ENCODE results near the gene RHBDD2.
A peak's percentile ranks its signal among the peaks of the same experiment; 100 is the strongest.
"Not testable (repeated sequence)": the region's sequence is repeated elsewhere in the genome, so short reads cannot be mapped to it uniquely, and the experiment has no call there.

Gene RHBDD2

GRCh38 chr7:75885036-75885435, 6.2 kb downstream of the RHBDD2 start:
- no peak for DNase-seq (ENCODE audit: low spot score)
- no peak overlapping the region for H3K27ac ChIP-seq
- no peak overlapping the region for H3K4me3 ChIP-seq
- TF ChIP-seq CTCF (IDR thresholded peaks at IDR 0.05), result no peak

GRCh38 chr7:75887669-75888369, 9.0 kb downstream of the RHBDD2 start:
- TF ChIP-seq CTCF (IDR thresholded peaks at IDR 0.05), result no peak
- no peak for DNase-seq (ENCODE audit: low spot score)
- no peak overlapping the region for H3K4me3 ChIP-seq
- H3K27ac ChIP-seq, result no peak overlapping the region

- DNase-seq (ENCODE audit: low spot score), result no peak
- Histone ChIP-seq H3K27ac (peak overlapping the region in 1 of 2 donors; percentile 1), H3K4me3 (no peak overlapping the region)
- TF ChIP-seq CTCF (IDR thresholded peaks at IDR 0.05), result no peak
Measured at GRCh38 chr7:75888464-75889222, 9.8 kb downstream of the RHBDD2 start.

- no peak for DNase-seq (ENCODE audit: low spot score)
- Histone ChIP-seq H3K27ac (no peak overlapping the region), H3K4me3 (no peak overlapping the region)
- TF ChIP-seq CTCF (IDR thresholded peaks at IDR 0.05), result no peak
Measured at GRCh38 chr7:75889223-75889825, 10.5 kb downstream of the RHBDD2 start.

- TF ChIP-seq CTCF (IDR thresholded peaks at IDR 0.05), result no peak
- Histone ChIP-seq H3K27ac (no peak overlapping the region), H3K4me3 (no peak overlapping the region)
- no peak for DNase-seq (ENCODE audit: low spot score)
Measured at GRCh38 chr7:75889826-75890225, 11.0 kb downstream of the RHBDD2 start.

- not testable (repeated sequence) for H3K27ac ChIP-seq; H3K4me3 ChIP-seq; DNase-seq (ENCODE audit: low spot score)
Measured at GRCh38 chr7:75891237-75891636, 12.4 kb downstream of the RHBDD2 start.

GRCh38 chr7:75891815-75892411, 13.1 kb downstream of the RHBDD2 start:
- Histone ChIP-seq H3K4me3 (no peak overlapping the region), H3K27ac (peak overlapping the region in 1 of 2 donors; percentile 13)
- TF ChIP-seq CTCF (IDR thresholded peaks at IDR 0.05), result no peak
- DNase-seq (ENCODE audit: low spot score), result no peak
